ENCODE results near the gene GRAMD1A.

DNA sequence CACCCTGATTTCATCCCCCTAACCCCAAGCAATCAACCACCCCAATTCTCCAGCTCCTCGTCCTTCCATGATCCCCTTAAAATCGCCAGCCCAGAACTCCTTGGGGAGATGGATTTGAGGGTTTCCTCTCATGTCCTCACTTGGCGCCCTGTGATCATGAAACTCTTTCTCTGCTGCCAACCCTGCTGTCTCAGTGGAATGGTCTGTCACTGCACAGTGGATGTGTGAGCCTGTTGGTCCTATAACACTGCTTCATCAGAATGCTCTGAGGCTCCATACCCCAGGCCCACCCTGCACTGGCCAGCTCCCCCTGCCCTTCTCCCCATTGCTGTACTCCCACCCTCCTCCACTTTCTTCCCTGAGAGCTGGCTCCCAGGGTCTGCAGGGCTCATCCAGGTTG is 23.5 kb upstream of the GRAMD1A start:
- TF ChIP-seq, protein P1, sequence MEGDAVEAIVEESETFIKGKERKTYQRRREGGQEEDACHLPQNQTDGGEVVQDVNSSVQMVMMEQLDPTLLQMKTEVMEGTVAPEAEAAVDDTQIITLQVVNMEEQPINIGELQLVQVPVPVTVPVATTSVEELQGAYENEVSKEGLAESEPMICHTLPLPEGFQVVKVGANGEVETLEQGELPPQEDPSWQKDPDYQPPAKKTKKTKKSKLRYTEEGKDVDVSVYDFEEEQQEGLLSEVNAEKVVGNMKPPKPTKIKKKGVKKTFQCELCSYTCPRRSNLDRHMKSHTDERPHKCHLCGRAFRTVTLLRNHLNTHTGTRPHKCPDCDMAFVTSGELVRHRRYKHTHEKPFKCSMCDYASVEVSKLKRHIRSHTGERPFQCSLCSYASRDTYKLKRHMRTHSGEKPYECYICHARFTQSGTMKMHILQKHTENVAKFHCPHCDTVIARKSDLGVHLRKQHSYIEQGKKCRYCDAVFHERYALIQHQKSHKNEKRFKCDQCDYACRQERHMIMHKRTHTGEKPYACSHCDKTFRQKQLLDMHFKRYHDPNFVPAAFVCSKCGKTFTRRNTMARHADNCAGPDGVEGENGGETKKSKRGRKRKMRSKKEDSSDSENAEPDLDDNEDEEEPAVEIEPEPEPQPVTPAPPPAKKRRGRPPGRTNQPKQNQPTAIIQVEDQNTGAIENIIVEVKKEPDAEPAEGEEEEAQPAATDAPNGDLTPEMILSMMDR (conservative IDR thresholded peaks at IDR 0.05; ENCODE audit: low read length): no peak
- TF ChIP-seq EZH2phosphoT487 (IDR thresholded peaks at IDR 0.05; ENCODE audit: borderline replicate concordance): no peak
